ENCODE measurements around the gene DAAM1. TPM values are rescaled to one million over a fixed set of nuclear protein-coding genes. Genes with fewer than 3 reads are reported as not detected.

DAAM1 gene
- polyA plus RNA-seq, 1 donor from 2014 or later, result 161 TPM

- H3F3A ChIP-seq (ENCODE audit: insufficient read depth, low read length, poor library complexity, severe bottlenecking), result no peaks in the 10 kb centered on the region
- no peak overlapping the region for H3K27ac ChIP-seq (ENCODE audit: low read length)
- H3K9ac ChIP-seq (ENCODE audit: low read length), result no peak overlapping the region
- H4K20me1 ChIP-seq (ENCODE audit: insufficient read depth), result no peaks in the 10 kb centered on the region
- no peaks in the 10 kb centered on the region for H3K9me2 ChIP-seq (ENCODE audit: insufficient read depth, low read length)
- H3K9me3 ChIP-seq (ENCODE audit: low read length), result no peaks in the 10 kb centered on the region
- H3K4me3 ChIP-seq (ENCODE audit: low read length), result no peak overlapping the region
- no peaks in the 10 kb centered on the region for H3K27me3 ChIP-seq (ENCODE audit: insufficient read depth, low read depth, low read length)
- TF ChIP-seq RAD21 (conservative IDR thresholded peaks at IDR 0.05), result no peak
- TF ChIP-seq TAF1 (IDR thresholded peaks at IDR 0.05; ENCODE audit: low read depth), result no peak
- TF ChIP-seq EP300 (conservative IDR thresholded peaks at IDR 0.05; ENCODE audit: poor library complexity, severe bottlenecking), result no peak
- TF ChIP-seq MXI1 (conservative IDR thresholded peaks at IDR 0.05; ENCODE audit: poor library complexity, severe bottlenecking), result no peak
- TF ChIP-seq POLR2AphosphoS5 (IDR thresholded peaks at IDR 0.05), result no peak
- no peak for TF ChIP-seq REST (IDR thresholded peaks at IDR 0.05; ENCODE audit: borderline replicate concordance)
- TF ChIP-seq CTCF (IDR thresholded peaks at IDR 0.05; ENCODE audit: poor library complexity, severe bottlenecking), result no peak
- no peak for TF ChIP-seq SMC3 (conservative IDR thresholded peaks at IDR 0.05; ENCODE audit: poor library complexity)
- peaks cover 23% of the 10 kb centered on the region for H3K36me3 ChIP-seq (ENCODE audit: insufficient read depth, low read length)
- no peaks in the 10 kb centered on the region for H3K79me2 ChIP-seq (replicated peaks; ENCODE audit: insufficient read depth, low read length)
- no peak overlapping the region for H3K4me2 ChIP-seq (ENCODE audit: low read length)
- H2AFZ ChIP-seq (ENCODE audit: low read depth, low read length), result no peak overlapping the region
Measured at GRCh38 chr14:59355091-59355490, 166.6 kb downstream of the DAAM1 start.

- TF ChIP-seq EP300 (conservative IDR thresholded peaks at IDR 0.05; ENCODE audit: poor library complexity, severe bottlenecking), result no peak
- no peak for TF ChIP-seq EZH2 (IDR thresholded peaks at IDR 0.05; ENCODE audit: borderline replicate concordance, insufficient read depth, low read length, poor library complexity, severe bottlenecking)
- no peak for TF ChIP-seq MXI1 (conservative IDR thresholded peaks at IDR 0.05; ENCODE audit: poor library complexity, severe bottlenecking)
- no peak for TF ChIP-seq TAF1 (IDR thresholded peaks at IDR 0.05; ENCODE audit: low read depth)
- no peak for TF ChIP-seq POLR2AphosphoS5 (IDR thresholded peaks at IDR 0.05)
- no peaks in the 10 kb centered on the region for H3K9me2 ChIP-seq (ENCODE audit: insufficient read depth, low read length)
- H3K4me3 ChIP-seq (ENCODE audit: low read length), result no peak overlapping the region
- no peaks in the 10 kb centered on the region for H3K79me2 ChIP-seq (replicated peaks; ENCODE audit: insufficient read depth, low read length)
- no peak overlapping the region for H3K27ac ChIP-seq (ENCODE audit: low read length)
- peaks cover 27% of the 10 kb centered on the region for H3K36me3 ChIP-seq (ENCODE audit: insufficient read depth, low read length)
- no peaks in the 10 kb centered on the region for H3F3A ChIP-seq (ENCODE audit: insufficient read depth, low read length, poor library complexity, severe bottlenecking)
- no peak overlapping the region for H2AFZ ChIP-seq (ENCODE audit: low read depth, low read length)
- no peaks in the 10 kb centered on the region for H3K9me3 ChIP-seq (ENCODE audit: low read length)
- no peak overlapping the region for H3K9ac ChIP-seq (ENCODE audit: low read length)
- H4K20me1 ChIP-seq (ENCODE audit: insufficient read depth), result no peaks in the 10 kb centered on the region
- H3K4me2 ChIP-seq (ENCODE audit: low read length), result no peak overlapping the region
- no peaks in the 10 kb centered on the region for H3K27me3 ChIP-seq (ENCODE audit: insufficient read depth, low read depth, low read length)
Measured at GRCh38 chr14:59356312-59356711, 167.8 kb downstream of the DAAM1 start.

Data from neural cell (in vitro differentiated cells).